H1 (cell line): ENCODE measurements around the gene CIITA.

Experiments
- BCL11A ChIP-seq, 2 experiments: IDR thresholded peaks; one replicate each; pipeline ENCODE4 v1.6.1; 2011; ENCODE audit warnings: low read depth in 2 of 2, low read length in 2 of 2, mild to moderate bottlenecking in 2 of 2
- EP300 ChIP-seq, 2 experiments: IDR thresholded peaks; 1 replicate in 1 of 2; 2 replicates in 1 of 2; pipeline ENCODE4 v1.6.1; 2011 to 2012; ENCODE audit warnings: low read depth in 2 of 2, low read length in 2 of 2, mild to moderate bottlenecking in 2 of 2, borderline replicate concordance in 1 of 2, inconsistent platforms in 1 of 2, moderate library complexity in 1 of 2
- HDAC6 ChIP-seq: IDR thresholded peaks from one replicate; pipeline ENCODE4 v1.7.1; 2012; ENCODE audit warnings: low read depth, mild to moderate bottlenecking, inconsistent platforms, low read length, moderate library complexity
- PHF8 ChIP-seq: fragments of 200-600 bp; sonication (generic); conservative IDR thresholded peaks from 2 replicates; pipeline ENCODE4 v1.7.1; 2012; ENCODE audit warnings: low read depth, mild to moderate bottlenecking, inconsistent platforms, low read length, moderate library complexity
- RFX5 ChIP-seq: IDR thresholded peaks from 2 replicates; pipeline ENCODE4 v1.6.1; 2011; ENCODE audit warnings: low read depth, low read length, improper control_type of control experiment, borderline replicate concordance
- SAP30 ChIP-seq: fragments of 300-600 bp; sonication (generic); IDR thresholded peaks from 2 replicates; pipeline ENCODE4 v1.7.1; 2012; ENCODE audit warnings: low read length, moderate library complexity, mild to moderate bottlenecking, inconsistent platforms; ENCODE audit not compliant: insufficient read depth, insufficient replicate concordance
- TEAD4 ChIP-seq: IDR thresholded peaks from 2 replicates; pipeline ENCODE4 v1.6.1; 2012; ENCODE audit warnings: low read depth, low read length, inconsistent platforms, mixed read lengths
- TF ChIP-seq, protein P1 (sequence below): IDR thresholded peaks from 2 replicates; pipeline ENCODE4 v1.6.1; 2012; ENCODE audit warnings: inconsistent platforms
- TF ChIP-seq, protein P2 (sequence below), 3 experiments: IDR thresholded peaks; 1 replicate in 2 of 3; 2 replicates in 1 of 3; pipeline versions ENCODE4 v1.5.1 to v1.6.1; 2011; ENCODE audit warnings: low read length in 3 of 3, mild to moderate bottlenecking in 3 of 3, inconsistent platforms in 2 of 3, low read depth in 1 of 3, moderate library complexity in 1 of 3; ENCODE audit not compliant: insufficient read depth in 1 of 3; ENCODE audit errors: control extremely low read depth in 1 of 3

DNA sequence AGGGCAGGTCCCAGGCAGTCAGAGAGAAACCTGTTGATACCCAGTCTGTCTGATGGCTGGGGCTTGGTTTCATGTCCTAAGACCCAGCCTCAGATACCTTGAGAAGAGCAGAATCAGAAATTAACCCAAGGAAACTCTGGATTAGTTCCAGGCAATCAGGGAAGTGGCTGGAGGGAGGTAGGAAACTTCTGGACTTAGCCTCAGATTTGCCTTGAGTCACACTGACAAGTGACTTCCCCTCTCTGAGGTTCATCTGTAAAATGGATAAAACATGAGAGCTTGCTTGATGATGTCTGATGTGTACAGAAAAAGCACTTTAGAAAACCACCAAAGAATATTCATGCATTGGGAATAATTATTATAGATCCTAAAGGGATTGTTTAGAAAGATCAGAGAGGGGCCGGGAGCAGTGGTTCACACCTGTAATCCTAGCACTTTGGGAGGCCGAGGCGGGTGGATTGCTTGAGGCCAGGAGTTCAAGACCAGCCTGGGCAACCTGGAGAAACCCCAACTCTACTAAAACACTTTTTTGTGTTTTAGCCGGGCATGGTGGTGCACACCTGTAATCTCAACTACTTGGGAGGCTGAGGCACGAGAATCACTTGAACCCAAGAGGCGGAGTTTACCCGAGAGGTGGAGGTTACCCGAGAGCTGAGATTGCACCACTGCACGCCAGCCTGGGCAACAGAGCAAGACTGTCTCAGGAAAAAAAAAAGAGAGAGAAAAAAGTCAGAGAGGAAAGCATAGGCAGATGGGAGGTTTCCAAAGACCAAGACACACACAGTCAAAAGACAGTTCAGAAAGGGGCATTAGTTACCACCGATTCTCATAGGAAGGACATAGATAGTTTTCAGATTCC is 3.8 kb downstream of the CIITA start:
- TF ChIP-seq TEAD4 (no peak), SAP30 (no peak), RFX5 (no peak), BCL11A (IDR thresholded peaks at IDR 0.05; ENCODE audit: low read depth in 2 of 2, low read length in 2 of 2) (no peak), HDAC6 (no peak), PHF8 (no peak), EP300 (IDR thresholded peaks at IDR 0.05; ENCODE audit: borderline replicate concordance in 1 of 2, low read depth in 2 of 2, low read length in 2 of 2) (no peak)
- TF ChIP-seq, protein P1, sequence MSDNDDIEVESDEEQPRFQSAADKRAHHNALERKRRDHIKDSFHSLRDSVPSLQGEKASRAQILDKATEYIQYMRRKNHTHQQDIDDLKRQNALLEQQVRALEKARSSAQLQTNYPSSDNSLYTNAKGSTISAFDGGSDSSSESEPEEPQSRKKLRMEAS, result no peak
- TF ChIP-seq, protein P2, sequence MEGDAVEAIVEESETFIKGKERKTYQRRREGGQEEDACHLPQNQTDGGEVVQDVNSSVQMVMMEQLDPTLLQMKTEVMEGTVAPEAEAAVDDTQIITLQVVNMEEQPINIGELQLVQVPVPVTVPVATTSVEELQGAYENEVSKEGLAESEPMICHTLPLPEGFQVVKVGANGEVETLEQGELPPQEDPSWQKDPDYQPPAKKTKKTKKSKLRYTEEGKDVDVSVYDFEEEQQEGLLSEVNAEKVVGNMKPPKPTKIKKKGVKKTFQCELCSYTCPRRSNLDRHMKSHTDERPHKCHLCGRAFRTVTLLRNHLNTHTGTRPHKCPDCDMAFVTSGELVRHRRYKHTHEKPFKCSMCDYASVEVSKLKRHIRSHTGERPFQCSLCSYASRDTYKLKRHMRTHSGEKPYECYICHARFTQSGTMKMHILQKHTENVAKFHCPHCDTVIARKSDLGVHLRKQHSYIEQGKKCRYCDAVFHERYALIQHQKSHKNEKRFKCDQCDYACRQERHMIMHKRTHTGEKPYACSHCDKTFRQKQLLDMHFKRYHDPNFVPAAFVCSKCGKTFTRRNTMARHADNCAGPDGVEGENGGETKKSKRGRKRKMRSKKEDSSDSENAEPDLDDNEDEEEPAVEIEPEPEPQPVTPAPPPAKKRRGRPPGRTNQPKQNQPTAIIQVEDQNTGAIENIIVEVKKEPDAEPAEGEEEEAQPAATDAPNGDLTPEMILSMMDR (IDR thresholded peaks at IDR 0.05; ENCODE audit: control extremely low read depth in 1 of 3, insufficient read depth in 1 of 3, low read depth in 1 of 3, low read length in 3 of 3), result no peak
